Neural cell (in vitro differentiated cells): ENCODE data around the gene FAM53A. TPM values are rescaled to one million over a fixed set of nuclear protein-coding genes. Genes with fewer than 3 reads are reported as not detected.

Source experiments
- H2AFZ ChIP-seq: fragments of 200-600, 300-800 bp; sonication (generic), shearing (Covaris generic); 2 replicates; pipeline ENCODE4 v1.6.0; 2014; ENCODE audit warnings: low read depth, mild to moderate bottlenecking, antibody characterized with exemption, low read length, moderate library complexity
- H3F3A ChIP-seq: fragments of 200-600 bp; shearing (Covaris generic); 2 replicates; pipeline ENCODE4 v1.6.1; 2016; ENCODE audit warnings: mild to moderate bottlenecking, moderate library complexity, mixed read lengths, antibody characterized with exemption, low read length; ENCODE audit not compliant: insufficient read depth, poor library complexity, severe bottlenecking
- H3K27ac ChIP-seq: fragments of 200-600, 300-800 bp; sonication (generic), shearing (Covaris generic); 2 replicates; pipeline ENCODE4 v1.5.1; 2014; ENCODE audit warnings: mild to moderate bottlenecking, low read length, moderate library complexity
- H3K27me3 ChIP-seq: fragments of 300-800, 200-600 bp; sonication (generic), shearing (Covaris generic); 2 replicates; pipeline ENCODE4 v1.6.0; 2014; ENCODE audit warnings: mild to moderate bottlenecking, low read depth, low read length, moderate library complexity; ENCODE audit not compliant: insufficient read depth
- H3K36me3 ChIP-seq: fragments of 300-800, 200-600 bp; sonication (generic), shearing (Covaris generic); 2 replicates; pipeline ENCODE4 v1.5.1; 2014; ENCODE audit warnings: mild to moderate bottlenecking, antibody characterized with exemption, low read length, moderate library complexity; ENCODE audit not compliant: insufficient read depth
- H3K4me2 ChIP-seq: fragments of 300-800, 200-600 bp; sonication (generic), shearing (Covaris generic); 2 replicates; pipeline ENCODE4 v1.6.0; 2014; ENCODE audit warnings: mild to moderate bottlenecking, low read length
- H3K4me3 ChIP-seq: fragments of 300-800, 200-600 bp; sonication (generic), shearing (Covaris generic); 2 replicates; pipeline ENCODE4 v1.5.1; 2014; ENCODE audit warnings: mild to moderate bottlenecking, low read length, moderate library complexity
- H3K79me2 ChIP-seq: fragments of 200-600 bp; shearing (Covaris generic); replicated peaks from 2 replicates; pipeline ENCODE4 v1.6.0; 2014; ENCODE audit warnings: mild to moderate bottlenecking, low read length, moderate library complexity; ENCODE audit not compliant: insufficient read depth
- H3K9ac ChIP-seq: fragments of 300-800, 200-600 bp; sonication (generic), shearing (Covaris generic); 2 replicates; pipeline ENCODE4 v1.6.1; 2016; ENCODE audit warnings: mild to moderate bottlenecking, low read length, mixed read lengths
- H3K9me2 ChIP-seq: fragments of 200-600 bp; shearing (Covaris generic); 2 replicates; pipeline ENCODE4 v1.6.1; 2016; ENCODE audit warnings: mild to moderate bottlenecking, low read length, mixed read lengths; ENCODE audit not compliant: insufficient read depth
- H3K9me3 ChIP-seq: fragments of 200-600, 300-800 bp; sonication (generic), shearing (Covaris generic); 2 replicates; pipeline ENCODE4 v1.6.1; 2016; ENCODE audit warnings: mild to moderate bottlenecking, mixed run types, low read length, moderate library complexity, mixed read lengths
- H4K20me1 ChIP-seq: fragments of 200-600 bp; shearing (Covaris generic); 2 replicates; pipeline ENCODE4 v1.6.1; 2016; ENCODE audit warnings: mild to moderate bottlenecking, mixed run types; ENCODE audit not compliant: insufficient read depth
- CTCF ChIP-seq: fragments of 450-650 bp; IDR thresholded peaks from 2 replicates; pipeline ENCODE4 v1.5.1; 2014; ENCODE audit warnings: antibody characterized with exemption, mild to moderate bottlenecking, moderate library complexity; ENCODE audit not compliant: poor library complexity, severe bottlenecking
- EP300 ChIP-seq: fragments of 450-650 bp; conservative IDR thresholded peaks from 2 replicates; pipeline ENCODE4 v1.6.1; 2014; ENCODE audit warnings: antibody characterized with exemption, mild to moderate bottlenecking, moderate library complexity; ENCODE audit not compliant: poor library complexity, severe bottlenecking
- EZH2 ChIP-seq: fragments of 200-600, 300-800 bp; shearing (Covaris generic), sonication (generic); IDR thresholded peaks from 2 replicates; pipeline ENCODE4 v1.6.1; 2014; ENCODE audit warnings: antibody characterized with exemption, low read length, borderline replicate concordance, mild to moderate bottlenecking; ENCODE audit not compliant: insufficient read depth, poor library complexity, severe bottlenecking
- MXI1 ChIP-seq: fragments of 450-650 bp; conservative IDR thresholded peaks from 2 replicates; pipeline ENCODE4 v1.6.1; 2014; ENCODE audit warnings: antibody characterized with exemption, mild to moderate bottlenecking; ENCODE audit not compliant: poor library complexity, severe bottlenecking
- POLR2AphosphoS5 ChIP-seq: IDR thresholded peaks from 2 replicates; pipeline ENCODE4 v1.6.1; 2012
- RAD21 ChIP-seq: fragments of 450-650 bp; conservative IDR thresholded peaks from 2 replicates; pipeline ENCODE4 v1.6.1; 2014; ENCODE audit warnings: antibody characterized with exemption, mild to moderate bottlenecking, moderate library complexity
- REST ChIP-seq: IDR thresholded peaks from 2 replicates; pipeline ENCODE4 v1.6.1; 2012; ENCODE audit warnings: borderline replicate concordance
- SMC3 ChIP-seq: fragments of 450-650 bp; conservative IDR thresholded peaks from 2 replicates; pipeline ENCODE4 v1.6.1; 2014; ENCODE audit warnings: antibody characterized with exemption, mild to moderate bottlenecking, moderate library complexity; ENCODE audit not compliant: poor library complexity
- TAF1 ChIP-seq: IDR thresholded peaks from 2 replicates; pipeline ENCODE4 v1.6.1; 2012; ENCODE audit warnings: low read depth
- polyA plus RNA-seq: library from polyadenylated mRNA; depleted of rRNA; stranded (reverse); fragments of >200 nt; gene quantifications from 2 replicates; pipeline ENCODE4 v1.2.3, GENCODE V29; 2014

FAM53A gene
- polyA plus RNA-seq, 1 donor from 2014 or later = not detected

GRCh38 chr4:1675136-1675801 lies 8.8 kb downstream of the FAM53A start:
- TF ChIP-seq EZH2 (no peak), CTCF (no peak), POLR2AphosphoS5 (no peak), RAD21 (no peak), REST (no peak), TAF1 (no peak), MXI1 (no peak), EP300 (no peak), SMC3 (no peak)
- Histone ChIP-seq H3K27me3 (no peaks in the 10 kb centered on the region), H2AFZ (no peak overlapping the region), H3K9me2 (no peaks in the 10 kb centered on the region), H3K9me3 (no peaks in the 10 kb centered on the region), H3K4me2 (no peak overlapping the region), H3K4me3 (no peak overlapping the region), H3K9ac (no peak overlapping the region), H3K79me2 (no peaks in the 10 kb centered on the region), H3K27ac (no peak overlapping the region), H3K36me3 (no peaks in the 10 kb centered on the region), H4K20me1 (no peaks in the 10 kb centered on the region), H3F3A (no peaks in the 10 kb centered on the region)

- H3K9me2 ChIP-seq = no peaks in the 10 kb centered on the region
- no peak overlapping the region for H3K9ac ChIP-seq
- no peak overlapping the region for H3K4me3 ChIP-seq
- no peak overlapping the region for H3K27ac ChIP-seq
- H3F3A ChIP-seq = no peaks in the 10 kb centered on the region
- TF ChIP-seq REST = no peak
- TF ChIP-seq POLR2AphosphoS5 = no peak
- no peak for TF ChIP-seq CTCF
- no peak for TF ChIP-seq RAD21
- TF ChIP-seq SMC3 = no peak
- TF ChIP-seq EZH2 = no peak
- H3K79me2 ChIP-seq = no peaks in the 10 kb centered on the region
- no peaks in the 10 kb centered on the region for H4K20me1 ChIP-seq
- no peaks in the 10 kb centered on the region for H3K27me3 ChIP-seq
- H3K9me3 ChIP-seq = no peaks in the 10 kb centered on the region
- no peaks in the 10 kb centered on the region for H3K36me3 ChIP-seq
- H3K4me2 ChIP-seq = no peak overlapping the region
- no peak overlapping the region for H2AFZ ChIP-seq
These were observed 9.4 kb downstream of the FAM53A start for GRCh38 chr4:1674682-1675081.
